ENCODE data around the gene TCEAL7. TPM values are rescaled to one million over a fixed set of nuclear protein-coding genes. Genes with fewer than 3 reads are reported as not detected.

The TCEAL7 gene
- total and polyA plus RNA-seq, 9 of the 15 experiments (the other 6 are each of a cell fraction or from before 2014, with no cell fraction given): 0.07 to 0.34 (median 0.13) TPM; not detected in 4

- TF ChIP-seq ZNF77 (CRISPR knock-in tag; IDR thresholded peaks at IDR 0.05) (no peak), THAP12 (CRISPR knock-in tag; IDR thresholded peaks at IDR 0.05) (no peak), KLF6 (CRISPR knock-in tag; IDR thresholded peaks at IDR 0.05; ENCODE audit: borderline replicate concordance) (no peak), CREB1 (IDR thresholded peaks at IDR 0.05) (peak; percentile 69), CREB1 (CRISPR knock-in tag; IDR thresholded peaks at IDR 0.05) (peak; percentile 57), ATF6 (CRISPR knock-in tag; IDR thresholded peaks at IDR 0.05) (no peak), HNRNPL (IDR thresholded peaks at IDR 0.05; ENCODE audit: low read depth, low read length) (no peak)
- TF ChIP-seq, protein P1, sequence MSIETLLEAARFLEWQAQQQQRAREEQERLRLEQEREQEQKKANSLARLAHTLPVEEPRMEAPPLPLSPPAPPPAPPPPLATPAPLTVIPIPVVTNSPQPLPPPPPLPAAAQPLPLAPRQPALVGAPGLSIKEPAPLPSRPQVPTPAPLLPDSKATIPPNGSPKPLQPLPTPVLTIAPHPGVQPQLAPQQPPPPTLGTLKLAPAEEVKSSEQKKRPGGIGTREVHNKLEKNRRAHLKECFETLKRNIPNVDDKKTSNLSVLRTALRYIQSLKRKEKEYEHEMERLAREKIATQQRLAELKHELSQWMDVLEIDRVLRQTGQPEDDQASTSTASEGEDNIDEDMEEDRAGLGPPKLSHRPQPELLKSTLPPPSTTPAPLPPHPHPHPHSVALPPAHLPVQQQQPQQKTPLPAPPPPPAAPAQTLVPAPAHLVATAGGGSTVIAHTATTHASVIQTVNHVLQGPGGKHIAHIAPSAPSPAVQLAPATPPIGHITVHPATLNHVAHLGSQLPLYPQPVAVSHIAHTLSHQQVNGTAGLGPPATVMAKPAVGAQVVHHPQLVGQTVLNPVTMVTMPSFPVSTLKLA (conservative IDR thresholded peaks at IDR 0.05): no peak
- TF ChIP-seq, protein P2, sequence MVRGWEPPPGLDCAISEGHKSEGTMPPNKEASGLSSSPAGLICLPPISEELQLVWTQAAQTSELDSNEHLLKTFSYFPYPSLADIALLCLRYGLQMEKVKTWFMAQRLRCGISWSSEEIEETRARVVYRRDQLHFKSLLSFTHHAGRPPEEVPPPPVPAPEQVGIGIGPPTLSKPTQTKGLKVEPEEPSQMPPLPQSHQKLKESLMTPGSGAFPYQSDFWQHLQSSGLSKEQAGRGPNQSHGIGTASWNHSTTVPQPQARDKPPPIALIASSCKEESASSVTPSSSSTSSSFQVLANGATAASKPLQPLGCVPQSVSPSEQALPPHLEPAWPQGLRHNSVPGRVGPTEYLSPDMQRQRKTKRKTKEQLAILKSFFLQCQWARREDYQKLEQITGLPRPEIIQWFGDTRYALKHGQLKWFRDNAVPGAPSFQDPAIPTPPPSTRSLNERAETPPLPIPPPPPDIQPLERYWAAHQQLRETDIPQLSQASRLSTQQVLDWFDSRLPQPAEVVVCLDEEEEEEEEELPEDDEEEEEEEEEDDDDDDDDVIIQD (CRISPR knock-in tag; IDR thresholded peaks at IDR 0.05): no peak
These were observed 26.2 kb downstream of the TCEAL7 start, which contains the start of gene TCEAL9 (continued) for GRCh38 chrX:103356130-103356798.

Data from K562 (cell line).